GM21528 (cell line): ENCODE measurements around the gene PTTG1IP.
"Not testable (repeated sequence)": the region's sequence is repeated elsewhere in the genome, so short reads cannot be mapped to it uniquely, and the experiment has no call there.

Experiments
- ATAC-seq: cut with Tn5 transposase; IDR thresholded peaks from one replicate; pipeline ENCODE4 v1.9.1; 2021; ENCODE audit warnings: mild to moderate bottlenecking, moderate library complexity; ENCODE audit not compliant: unreplicated experiment, low FRiP score

The PTTG1IP gene

DNA sequence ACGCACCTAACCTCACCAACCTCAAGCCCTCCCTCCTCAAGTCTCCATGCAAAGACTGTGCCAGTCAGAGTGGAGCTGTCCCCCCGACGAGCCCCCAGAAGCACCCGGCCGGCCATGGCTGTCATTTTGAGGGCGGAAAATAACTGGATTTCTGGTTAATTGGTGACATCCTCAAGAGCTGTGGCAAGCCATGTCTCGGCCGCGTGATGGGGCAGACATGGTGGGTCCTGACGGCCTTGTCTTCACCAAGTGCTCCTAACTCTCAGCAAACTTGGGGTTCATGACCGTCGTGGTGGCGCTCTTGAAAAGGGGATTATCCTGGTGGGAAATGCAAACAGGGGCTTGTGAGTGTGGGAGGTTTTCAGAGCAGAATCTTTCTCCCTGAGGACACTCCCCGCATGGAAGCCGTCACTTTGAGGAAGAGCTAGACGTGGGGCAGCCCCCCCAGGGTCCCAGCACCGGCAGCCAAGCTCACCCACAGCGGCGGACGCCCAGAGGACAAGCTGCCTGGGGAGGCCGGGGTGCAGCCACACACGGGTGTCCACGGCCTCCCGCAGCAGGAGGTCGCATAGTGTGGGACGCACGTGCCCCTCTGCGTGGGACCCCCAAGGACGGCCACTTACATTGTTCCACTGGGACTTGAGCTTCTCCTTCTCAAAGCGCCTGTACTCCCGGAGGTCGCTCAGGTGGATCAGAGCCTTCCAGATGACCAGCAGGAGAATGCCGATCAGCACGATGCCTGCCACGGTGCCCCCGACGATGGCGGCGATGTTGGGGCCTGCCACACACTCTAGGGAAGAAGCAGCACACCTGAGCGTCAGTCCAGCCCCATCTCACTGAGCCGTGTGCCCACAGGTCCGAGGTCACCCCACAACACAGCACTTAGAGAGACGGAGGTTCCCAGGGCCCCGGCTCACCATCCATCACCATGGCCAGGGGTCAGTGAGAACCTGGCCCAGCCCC, 12.9 kb upstream of the PTTG1IP start:
- ATAC-seq = no peak

DNA sequence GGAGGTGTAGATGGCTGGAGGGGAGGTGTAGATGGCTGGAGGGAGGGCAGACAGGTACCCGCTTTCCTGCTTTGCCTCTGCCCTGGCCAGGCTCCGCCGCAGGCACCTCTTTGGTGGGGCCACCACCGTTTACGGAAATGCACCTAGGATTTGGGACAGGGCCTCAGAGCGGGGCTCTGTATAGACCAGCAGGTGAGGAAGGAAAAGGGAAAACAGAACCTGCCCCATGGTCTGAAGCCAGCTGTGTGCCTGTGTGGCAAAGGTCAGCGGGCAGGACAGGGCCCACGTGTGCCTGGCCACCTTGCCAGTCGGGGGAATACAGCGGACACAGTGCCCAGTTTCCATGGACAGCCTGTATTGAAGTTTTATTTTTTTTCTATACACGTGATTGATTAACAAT, 12.1 kb upstream of the PTTG1IP start:
- ATAC-seq = no peak

DNA sequence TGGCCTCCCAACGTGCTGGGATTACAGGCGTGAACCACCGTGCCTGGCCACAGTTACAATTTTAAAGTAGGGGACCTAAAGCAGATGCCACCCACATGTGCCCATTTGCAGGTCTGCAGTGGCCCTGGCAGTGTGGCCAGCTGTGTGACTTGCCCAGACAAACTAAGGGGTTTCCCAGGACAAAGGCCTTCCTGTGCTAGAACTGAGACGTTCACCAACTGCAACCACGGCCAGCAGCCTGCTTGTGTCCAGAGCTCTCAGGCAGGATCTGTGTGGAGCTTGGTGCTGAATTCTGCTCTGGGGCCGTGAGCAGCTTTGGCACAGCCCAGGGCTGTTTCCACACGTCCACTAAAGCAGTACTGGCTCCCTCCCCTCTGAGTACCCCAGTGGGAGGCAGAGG, 10.6 kb upstream of the PTTG1IP start:
- ATAC-seq = no peak

DNA sequence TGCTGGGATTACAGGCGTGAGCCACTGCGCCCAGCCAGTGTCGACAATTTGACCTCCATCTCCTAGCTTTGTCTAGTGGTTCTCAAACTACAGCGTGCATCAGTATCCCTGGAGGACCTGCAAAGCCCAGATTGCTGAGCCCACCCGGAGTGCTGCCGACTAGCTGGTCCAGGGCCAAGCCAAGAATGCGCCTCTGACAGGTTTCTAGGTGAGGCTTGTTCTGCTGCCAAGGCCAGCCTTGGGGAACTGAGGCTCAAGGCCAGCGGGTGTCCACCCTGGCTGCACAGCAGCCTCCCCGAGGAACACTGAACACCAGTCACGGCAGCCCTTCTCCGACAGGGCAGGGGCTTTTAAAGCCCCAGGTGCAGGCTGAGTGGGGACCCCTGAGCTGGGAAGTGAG, 9.8 kb upstream of the PTTG1IP start:
- ATAC-seq = no peak

DNA sequence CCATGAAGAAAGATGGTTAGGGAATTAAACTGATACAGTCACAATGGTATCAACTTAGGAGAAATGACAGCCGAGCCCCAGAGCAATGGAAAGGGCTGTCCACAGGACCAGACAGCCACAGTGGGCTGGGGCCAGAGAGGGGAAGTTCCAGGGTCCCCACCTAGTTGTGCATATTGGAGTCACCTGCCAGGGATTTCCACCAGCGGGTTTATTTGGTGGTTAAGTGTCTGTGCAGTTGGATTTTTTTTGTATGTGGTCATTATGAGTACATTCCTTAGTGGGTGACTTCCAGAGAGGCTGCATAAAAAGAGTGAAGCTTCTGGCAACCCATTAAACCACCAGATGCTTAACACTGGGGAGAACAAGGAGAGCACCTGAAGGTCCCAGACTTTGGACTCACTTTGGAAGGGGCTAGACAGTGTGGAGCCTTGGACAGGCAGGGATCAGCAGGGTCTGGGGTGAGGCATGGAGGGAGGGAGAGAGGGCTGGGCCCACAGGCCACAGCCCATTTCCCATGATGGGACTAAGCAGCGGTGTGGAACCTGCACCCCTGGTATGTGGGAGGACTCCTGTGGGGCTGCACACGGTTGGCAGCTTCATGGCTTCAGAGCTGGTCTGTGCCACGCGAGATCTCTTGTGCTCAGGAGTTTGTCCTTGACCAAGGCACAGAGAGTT, 7.8 kb upstream of the PTTG1IP start:
- no peak for ATAC-seq

DNA sequence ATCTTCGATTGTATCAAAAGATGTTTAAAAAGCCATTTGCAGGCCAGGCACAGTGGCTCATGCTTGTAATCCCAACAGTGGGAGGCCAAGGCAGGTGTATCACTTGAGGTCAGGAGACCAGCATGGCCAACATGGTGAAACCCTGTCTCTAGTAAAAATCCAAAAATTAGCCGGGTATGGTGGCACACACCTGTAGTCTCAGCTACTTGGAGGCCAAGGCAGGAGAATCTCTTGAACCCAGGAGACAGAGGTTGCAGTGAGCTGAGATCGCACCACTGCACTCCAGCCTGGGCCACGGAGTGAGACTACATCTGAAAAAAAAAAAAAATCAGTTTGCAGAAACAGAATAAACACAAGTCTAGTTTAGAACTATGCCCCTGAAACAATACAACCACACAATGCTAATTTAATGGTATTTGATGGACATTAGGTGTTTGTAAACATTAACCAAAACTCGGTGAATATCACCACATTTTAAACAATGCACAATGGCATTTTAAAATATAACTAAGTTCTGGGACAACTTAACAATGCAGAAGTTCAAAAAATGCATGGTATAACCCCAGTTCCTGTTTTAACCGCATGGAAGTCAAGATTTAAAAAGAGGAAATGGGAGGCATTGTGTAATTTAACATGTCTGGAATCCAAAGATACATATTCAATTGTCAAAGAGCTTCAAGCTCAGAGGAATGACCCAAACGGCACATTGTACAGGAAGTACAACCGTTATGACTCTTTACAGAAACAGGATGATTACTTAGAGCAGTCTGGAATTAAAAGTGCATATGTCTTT, 7.1 kb upstream of the PTTG1IP start:
- no peak for ATAC-seq

DNA sequence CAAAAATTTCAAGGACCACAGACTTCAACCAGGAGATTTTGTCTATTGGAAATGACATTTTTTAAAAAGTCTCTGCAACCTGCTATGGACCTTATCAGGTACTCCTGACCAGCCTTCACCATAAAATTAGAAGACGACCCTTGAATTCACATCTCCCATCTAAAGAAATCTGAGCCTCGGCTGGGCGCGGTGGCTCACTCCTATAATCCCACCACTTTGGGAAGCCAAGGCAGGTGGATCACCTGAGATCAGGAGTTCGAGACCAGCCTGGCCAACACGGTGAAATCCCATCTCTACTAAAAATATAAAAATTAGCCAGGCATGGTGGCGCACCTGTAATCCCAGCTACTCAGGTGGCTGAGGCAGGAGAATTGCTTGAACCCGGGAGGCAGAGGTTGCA, 5.7 kb upstream of the PTTG1IP start:
- ATAC-seq = not testable (repeated sequence)

DNA sequence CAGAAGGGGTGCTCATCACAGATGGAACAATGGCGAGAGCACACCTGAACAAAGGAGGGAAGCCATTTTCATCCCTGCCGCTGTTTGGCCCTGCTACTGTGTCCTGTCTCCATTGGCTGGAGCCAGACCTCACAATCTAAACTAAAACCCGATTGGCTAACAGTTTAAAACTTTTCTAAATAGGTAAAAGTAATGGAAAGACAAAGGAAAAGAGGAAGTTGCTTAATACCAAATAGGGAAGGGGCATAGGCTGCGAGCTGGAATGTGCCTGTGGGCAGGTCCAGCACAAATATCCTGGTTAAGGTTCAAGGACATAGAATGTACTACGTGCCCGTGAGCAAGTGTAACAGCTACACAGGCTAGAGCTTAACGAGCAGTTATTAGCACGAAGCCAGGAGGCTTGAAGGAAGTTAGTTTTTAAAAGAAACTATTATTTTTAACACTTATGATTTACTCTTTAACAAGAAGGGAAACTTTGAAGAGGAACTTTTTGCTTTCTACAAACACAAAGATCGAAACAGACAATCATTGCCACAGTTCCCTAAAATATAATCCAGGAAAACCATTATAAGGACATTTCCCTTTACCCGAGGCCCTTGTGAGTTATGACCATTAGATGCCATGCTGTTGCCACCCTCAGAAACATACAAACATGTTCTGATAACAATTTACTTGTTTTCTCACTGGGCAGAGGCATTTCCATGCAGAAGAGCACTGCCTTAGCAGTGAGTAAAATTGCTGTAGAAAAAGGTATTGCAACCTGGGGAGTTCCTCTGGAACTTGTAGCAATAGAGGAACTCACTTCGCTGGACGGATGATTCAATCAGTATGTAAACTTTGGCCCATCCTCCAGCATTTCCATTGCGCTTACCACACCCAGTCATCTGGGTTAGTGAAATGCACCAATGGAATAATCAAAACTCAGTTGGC, 4.8 kb upstream of the PTTG1IP start:
- no peak for ATAC-seq

DNA sequence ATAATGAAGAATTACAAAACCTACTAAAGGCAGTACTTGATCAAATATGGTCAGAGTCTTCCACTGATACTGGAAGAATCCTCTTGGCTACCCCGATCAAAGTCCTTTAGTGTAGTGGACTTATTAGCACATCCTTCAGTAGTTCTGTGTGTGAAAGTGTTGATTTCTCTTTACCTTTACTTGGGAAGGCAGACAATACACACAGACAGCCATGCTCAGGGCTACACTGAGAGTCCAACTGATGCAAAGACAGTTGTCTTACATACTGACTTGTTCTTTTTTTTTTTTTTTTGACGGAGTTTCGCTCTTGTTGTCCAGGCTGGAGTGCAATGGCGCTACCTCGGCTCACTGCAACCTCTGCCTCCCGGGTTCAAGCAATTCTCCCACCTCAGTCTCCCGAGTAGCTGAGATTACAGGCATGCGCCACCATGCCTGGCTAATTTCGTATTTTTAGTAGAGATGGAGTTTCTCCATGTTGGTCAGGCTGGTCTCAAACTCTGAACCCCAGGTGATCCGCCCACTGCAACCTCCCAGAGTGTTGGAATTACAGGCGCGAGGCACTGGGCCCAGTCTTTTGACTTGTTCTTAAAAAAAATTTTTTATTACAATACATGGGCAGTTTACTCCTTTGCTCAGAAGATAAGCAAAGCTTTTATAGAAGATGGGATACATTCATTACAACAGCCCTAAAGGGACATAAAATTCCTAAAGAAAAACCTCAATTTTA, 3.5 kb upstream of the PTTG1IP start:
- ATAC-seq = no peak

DNA sequence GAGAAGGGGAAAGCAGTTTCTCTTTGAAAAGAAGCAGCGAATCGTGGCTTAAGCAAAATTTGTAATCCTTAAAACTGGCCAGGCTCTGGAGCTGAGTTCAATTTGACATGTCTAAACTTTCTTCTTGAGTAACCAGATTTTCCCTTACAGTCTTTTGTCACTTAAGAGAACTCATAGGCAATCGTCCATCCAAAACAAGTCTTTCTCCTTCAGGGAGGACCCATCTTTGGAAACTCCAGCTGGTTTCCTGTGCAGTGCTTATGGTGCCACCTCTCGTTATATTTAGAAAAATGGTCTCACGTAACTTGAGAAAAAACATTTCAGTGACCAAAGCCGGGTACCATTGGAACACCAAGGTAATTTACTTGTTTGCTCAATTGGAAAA, 1.8 kb upstream of the PTTG1IP start:
- no peak for ATAC-seq

DNA sequence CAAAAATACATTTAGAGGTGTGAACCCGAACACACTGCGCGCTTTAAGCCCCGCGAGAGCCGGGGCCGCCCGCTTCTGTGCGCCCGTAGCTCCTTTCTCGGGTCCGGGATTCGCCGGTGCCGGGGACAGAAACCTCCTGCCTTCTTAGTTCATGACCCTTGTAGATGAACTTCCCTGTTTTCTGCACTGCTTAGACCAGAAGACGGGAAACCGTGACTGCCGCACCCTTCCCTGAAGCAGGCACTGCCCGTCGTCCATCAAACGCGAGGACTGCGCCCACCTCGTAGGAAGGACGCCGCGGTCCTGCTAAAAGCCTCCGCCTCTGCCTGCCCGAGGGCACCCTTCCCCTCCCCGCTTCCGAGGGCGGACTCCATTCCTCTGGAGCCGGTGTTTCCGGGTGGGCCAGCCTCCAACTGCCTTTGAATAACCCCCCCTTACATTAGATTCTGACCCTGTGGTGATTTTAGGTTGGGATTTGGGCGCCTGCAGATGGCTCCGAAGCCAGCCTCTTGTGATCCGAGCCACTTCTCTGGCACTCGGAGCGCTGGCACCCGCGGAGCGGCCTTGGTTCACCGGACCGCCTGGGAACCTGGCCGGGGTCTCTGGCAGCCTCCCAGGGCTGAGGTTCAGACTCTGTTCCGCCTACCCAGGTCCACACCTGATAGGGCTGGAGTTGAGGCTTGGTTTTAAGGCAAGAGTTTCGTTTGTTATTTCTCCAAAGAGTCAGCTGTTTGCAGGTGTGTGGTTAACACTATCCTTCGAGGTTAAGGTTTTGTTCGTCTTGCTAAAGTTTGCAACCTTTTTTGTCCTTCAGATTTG, 1.2 kb upstream of the PTTG1IP start:
- peak; percentile 19 for ATAC-seq

DNA sequence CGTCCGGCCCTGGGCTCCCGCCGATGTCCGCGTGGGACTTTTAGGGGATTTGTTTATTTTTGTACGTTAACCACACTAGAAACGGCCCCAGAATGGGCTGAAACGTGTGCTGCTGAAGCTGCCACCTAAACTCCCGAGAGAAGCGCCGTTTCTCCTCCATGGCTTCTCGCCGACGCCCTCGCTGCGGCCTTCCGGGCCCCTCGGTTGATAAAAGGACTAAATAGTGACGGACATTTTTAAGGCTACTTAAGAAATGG, 678 bp upstream of the PTTG1IP start:
- ATAC-seq = peak; percentile 11

DNA sequence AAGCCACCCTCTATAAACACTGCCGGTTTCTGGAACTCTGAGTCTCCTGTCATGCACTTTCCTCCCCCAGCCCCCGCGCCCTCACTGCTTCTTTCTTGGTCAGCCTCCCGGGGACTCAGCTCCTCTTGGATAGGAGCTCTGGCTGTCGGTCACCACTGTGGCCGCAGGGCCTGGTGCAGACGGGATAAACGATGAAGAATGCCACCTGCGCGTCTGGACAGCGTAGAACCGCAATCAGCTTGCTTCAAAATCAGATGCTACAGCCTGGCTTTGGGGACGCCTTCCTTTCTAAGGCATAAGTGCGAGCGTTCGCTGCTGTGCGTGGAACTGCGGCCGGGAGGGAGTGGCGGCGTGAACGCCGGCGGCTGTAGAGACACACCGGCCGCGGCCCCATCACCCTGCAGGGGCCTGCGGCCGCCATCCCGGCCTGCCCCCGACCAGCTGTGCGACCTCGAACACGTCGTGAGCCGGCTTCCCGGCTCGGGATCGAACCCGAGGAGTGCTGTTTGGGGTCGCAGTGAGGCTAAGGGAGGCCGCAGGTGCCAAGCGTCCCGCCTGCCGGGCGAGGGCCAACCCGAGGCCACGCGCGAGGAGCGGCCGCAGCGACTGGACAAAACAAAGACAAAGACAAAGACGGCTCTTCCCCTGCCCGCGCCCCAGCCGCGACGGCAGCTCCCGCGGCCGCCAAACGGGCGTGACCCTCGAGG, 688 bp downstream of the PTTG1IP start:
- ATAC-seq = no peak

DNA sequence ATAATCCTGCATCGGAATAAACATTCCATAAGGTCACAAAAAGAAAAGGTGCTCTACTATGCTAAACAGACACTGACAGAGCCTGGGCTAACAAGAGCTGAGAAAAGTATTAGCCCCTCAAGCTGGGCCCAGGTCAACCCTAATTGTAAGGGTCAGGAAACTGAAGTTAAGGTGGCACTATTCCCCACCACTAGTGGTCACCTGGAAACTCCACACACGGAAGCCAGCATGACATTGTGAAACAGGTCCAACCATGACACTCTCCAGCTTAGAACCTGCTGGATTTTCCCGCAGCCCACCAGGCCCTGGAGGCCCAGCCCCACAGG, 1.2 kb downstream of the PTTG1IP start:
- ATAC-seq = no peak

DNA sequence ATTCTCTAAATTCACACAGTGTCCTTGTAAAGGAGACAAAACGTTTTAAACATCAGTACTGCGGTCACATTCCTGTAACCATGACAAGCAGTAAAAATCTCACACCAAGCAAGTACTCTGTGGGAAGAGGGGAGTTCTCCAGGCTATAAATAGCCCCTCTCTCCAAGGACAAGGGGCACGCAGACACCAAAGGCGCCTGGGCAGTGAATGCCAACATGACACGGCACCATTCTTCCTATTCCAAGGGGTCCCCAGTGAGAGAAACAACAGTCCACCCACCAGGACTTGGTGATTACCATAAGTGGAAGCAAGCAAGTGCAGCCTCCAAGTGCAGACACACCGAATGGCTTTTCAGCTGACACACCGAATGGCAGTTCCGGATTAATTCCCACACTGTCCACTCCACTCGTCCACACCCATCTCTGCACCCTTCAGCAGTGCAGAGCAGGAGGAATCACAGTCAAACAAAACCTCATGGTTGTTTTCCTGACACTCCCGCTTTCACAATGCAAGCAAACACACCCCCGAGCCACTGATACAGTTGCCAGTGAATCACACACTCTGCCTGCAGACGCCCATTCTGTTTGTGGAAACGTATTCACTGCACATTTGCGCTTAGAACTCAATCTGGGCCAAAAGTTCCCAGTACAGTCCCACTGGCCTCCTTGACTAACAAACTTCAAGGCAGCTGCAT, 1.8 kb downstream of the PTTG1IP start:
- ATAC-seq = no peak

DNA sequence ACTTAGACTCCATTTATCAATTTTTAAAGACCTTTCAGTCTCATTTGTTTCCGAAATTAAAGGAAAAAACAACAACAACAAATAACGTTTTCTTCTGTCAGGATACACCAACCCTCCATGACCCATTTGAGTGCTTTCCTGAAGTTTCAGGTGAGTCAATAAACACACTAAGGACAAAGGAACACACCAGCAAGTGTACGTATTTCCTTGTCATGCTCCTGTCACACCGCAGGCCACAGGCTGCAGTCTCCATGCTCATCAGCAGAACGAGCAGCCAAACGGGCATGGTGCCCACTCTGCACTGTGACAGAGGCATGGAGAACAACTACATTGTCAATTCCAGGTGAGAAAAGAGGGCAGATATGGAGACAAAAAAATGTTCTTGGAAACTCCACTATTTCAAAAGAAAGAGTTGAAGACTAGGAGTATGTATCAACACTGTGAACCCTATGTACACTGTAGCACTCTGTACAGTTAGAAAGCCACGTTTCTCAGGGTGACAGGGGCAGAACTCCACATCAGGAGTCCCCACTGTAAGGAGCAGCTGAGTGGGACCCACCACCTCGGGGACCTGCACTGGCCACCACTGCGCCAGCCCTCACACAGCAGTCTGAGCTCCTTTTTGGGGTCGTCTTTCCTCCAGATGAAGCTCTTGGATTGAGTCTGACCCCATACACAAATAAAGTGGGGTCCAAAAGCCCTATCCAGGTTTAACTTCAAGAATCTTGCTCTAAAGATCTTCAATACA, 2.6 kb downstream of the PTTG1IP start:
- no peak for ATAC-seq
